Mesendoderm (in vitro differentiated cells): Measurements from ENCODE around the gene PLCL1.
A peak's percentile ranks its signal among the peaks of the same experiment; 100 is the strongest.

Experiments
- DNase-seq: peaks from one replicate; pipeline ENCODE4 v3.0.0; 2013
- H2AK5ac ChIP-seq: 2 replicates; pipeline ENCODE4 v1.6.1; 2013; ENCODE audit warnings: low read length, inconsistent platforms
- H2BK120ac ChIP-seq: 2 replicates; pipeline ENCODE4 v1.6.1; 2013; ENCODE audit warnings: low read depth, mild to moderate bottlenecking, low read length, moderate library complexity, mixed read lengths
- H2BK15ac ChIP-seq: replicated peaks from 2 replicates; pipeline ENCODE4 v1.6.1; 2013; ENCODE audit warnings: low read depth, mild to moderate bottlenecking, moderate library complexity
- H2BK5ac ChIP-seq: 2 replicates; pipeline ENCODE4 v1.6.1; 2013; ENCODE audit warnings: low read length, inconsistent platforms
- H3K18ac ChIP-seq: 2 replicates; pipeline ENCODE4 v1.6.1; 2013; ENCODE audit warnings: mild to moderate bottlenecking, low read length, mixed read lengths
- H3K23ac ChIP-seq: one replicate; pipeline ENCODE4 v1.6.1; 2013; ENCODE audit warnings: low read length
- H3K27ac ChIP-seq: 2 replicates; pipeline ENCODE4 v1.5.1; 2013; ENCODE audit warnings: low read depth, mild to moderate bottlenecking, inconsistent platforms, low read length, moderate library complexity
- H3K27me3 ChIP-seq: 2 replicates; pipeline ENCODE4 v1.6.1; 2013; ENCODE audit warnings: low read length, control low read depth, mild to moderate bottlenecking, inconsistent platforms; ENCODE audit not compliant: insufficient read depth, poor library complexity
- H3K36me3 ChIP-seq: 2 replicates; pipeline ENCODE4 v1.6.1; 2013; ENCODE audit warnings: low read length, inconsistent platforms; ENCODE audit not compliant: control insufficient read depth, insufficient read depth
- H3K4ac ChIP-seq: one replicate; pipeline ENCODE4 v1.6.1; 2013; ENCODE audit warnings: low read depth, mild to moderate bottlenecking, low read length, moderate library complexity
- H3K4me1 ChIP-seq: 2 replicates; pipeline ENCODE4 v1.6.1; 2013; ENCODE audit warnings: low read depth, low read length, inconsistent platforms; ENCODE audit not compliant: control insufficient read depth
- H3K4me2 ChIP-seq: 2 replicates; pipeline ENCODE4 v1.6.1; 2013; ENCODE audit warnings: low read length
- H3K4me3 ChIP-seq: 2 replicates; pipeline ENCODE4 v1.5.1; 2013; ENCODE audit warnings: mild to moderate bottlenecking, low read length
- H3K56ac ChIP-seq: one replicate; pipeline ENCODE4 v1.6.1; 2013; ENCODE audit warnings: low read length
- H3K79me1 ChIP-seq: 2 replicates; pipeline ENCODE4 v1.6.1; 2013; ENCODE audit warnings: low read length, inconsistent platforms
- H3K79me2 ChIP-seq: 2 replicates; pipeline ENCODE4 v1.6.1; 2013; ENCODE audit warnings: mild to moderate bottlenecking, low read length; ENCODE audit not compliant: control insufficient read depth, insufficient read depth
- H3K9ac ChIP-seq: 2 replicates; pipeline ENCODE4 v1.6.1; 2013; ENCODE audit warnings: low read length, inconsistent platforms
- H4K5ac ChIP-seq: one replicate; pipeline ENCODE4 v1.6.1; 2013; ENCODE audit warnings: low read length
- H4K8ac ChIP-seq: one replicate; pipeline ENCODE4 v1.6.1; 2013; ENCODE audit warnings: low read depth, mild to moderate bottlenecking, control low read depth, low read length, moderate library complexity
- WGBS: extraction: QIAGEN DNeasy Blood & Tissue Kit; methylation state at CpG from one replicate; pipeline ENCODE4 v1.1.7; 2013; ENCODE audit warnings: low lambda C conversion rate, missing lambda C conversion rate; ENCODE audit not compliant: insufficient coverage; ENCODE audit errors: extremely low coverage; 5-methylcytosine and 5-hydroxymethylcytosine counted together

PLCL1 gene

DNA sequence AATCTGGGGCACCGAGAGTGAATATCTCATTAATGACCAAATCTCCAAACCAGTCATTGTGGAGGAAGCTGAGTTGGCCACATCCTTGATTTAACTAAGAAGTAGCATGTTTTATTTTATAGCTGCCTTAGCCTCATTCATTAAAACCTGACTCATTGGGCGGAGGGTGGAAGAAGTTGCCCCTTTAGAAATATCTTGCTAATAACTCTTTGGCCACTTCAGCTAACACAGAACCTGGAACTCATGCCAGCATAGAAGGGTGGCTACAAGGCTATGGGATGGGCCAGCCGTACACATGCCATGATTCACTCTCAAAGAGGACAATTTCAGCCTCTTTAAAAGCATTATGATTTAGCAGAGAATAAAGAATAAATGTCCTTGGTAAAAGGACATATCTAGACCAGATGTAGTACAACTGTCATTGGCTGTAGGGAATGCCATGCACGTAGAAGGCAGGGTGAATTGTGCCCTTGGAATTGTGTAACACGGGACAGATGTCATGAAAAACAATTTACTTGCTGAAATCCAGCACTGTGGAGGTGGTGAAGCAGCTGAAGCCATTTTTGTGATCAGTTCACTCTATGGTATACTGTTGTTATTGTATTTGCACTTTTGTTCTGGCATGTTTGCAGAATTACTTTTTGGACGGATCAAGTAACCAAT, 330.0 kb downstream of the PLCL1 start:
- Histone ChIP-seq H3K4me3 (no peak overlapping the region), H3K27me3 (no peaks in the 10 kb centered on the region), H3K23ac (no peak overlapping the region), H3K4me1 (peaks cover 5% of the 10 kb centered on the region), H4K8ac (no peak overlapping the region), H3K79me1 (no peaks in the 10 kb centered on the region), H3K9ac (no peak overlapping the region), H3K36me3 (no peaks in the 10 kb centered on the region), H2BK5ac (no peak overlapping the region), H4K5ac (no peak overlapping the region), H3K4ac (no peak overlapping the region), H3K56ac (no peak overlapping the region), H3K4me2 (no peak overlapping the region), H3K18ac (peak overlapping the region; percentile 18), H3K79me2 (no peaks in the 10 kb centered on the region), H2BK120ac (no peak overlapping the region), H2BK15ac (no peak overlapping the region), H2AK5ac (no peak overlapping the region), H3K27ac (no peak overlapping the region)
- WGBS: no CpG with 5 or more reads among the region's 6 CpGs
- DNase-seq: no peak

DNA sequence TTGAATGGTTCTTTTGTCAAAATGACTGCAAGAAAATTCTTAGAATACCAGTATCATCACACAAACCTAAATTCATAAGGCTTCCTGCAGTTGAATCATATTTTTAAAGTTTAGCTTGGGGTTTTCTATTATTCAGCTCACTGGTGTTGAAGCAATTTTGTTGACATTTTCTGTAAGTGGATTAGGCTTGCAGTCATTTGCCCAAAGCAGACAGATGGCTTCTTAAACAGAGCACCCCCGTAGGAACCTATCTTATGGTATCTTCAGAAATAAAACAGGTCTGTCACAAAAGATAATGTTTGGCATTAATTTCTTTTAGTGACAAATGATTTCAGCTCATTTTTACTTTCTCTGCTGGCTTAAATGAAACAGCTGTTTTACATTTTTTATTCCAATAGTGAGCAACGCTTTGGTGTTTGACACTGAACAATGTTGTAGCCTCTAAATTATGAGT, 331.1 kb downstream of the PLCL1 start:
- H3K36me3 ChIP-seq: no peaks in the 10 kb centered on the region
- H3K4ac ChIP-seq: no peak overlapping the region
- no peak overlapping the region for H3K4me3 ChIP-seq
- no peak overlapping the region for H2BK15ac ChIP-seq
- H3K56ac ChIP-seq: no peak overlapping the region
- H3K4me1 ChIP-seq: peaks cover 5% of the 10 kb centered on the region
- no peak overlapping the region for H3K18ac ChIP-seq
- no peak overlapping the region for H4K8ac ChIP-seq
- H3K27me3 ChIP-seq: no peaks in the 10 kb centered on the region
- H4K5ac ChIP-seq: no peak overlapping the region
- no peak overlapping the region for H2AK5ac ChIP-seq
- H3K79me1 ChIP-seq: no peaks in the 10 kb centered on the region
- H3K27ac ChIP-seq: no peak overlapping the region
- H2BK5ac ChIP-seq: no peak overlapping the region
- no CpG with 5 or more reads among the region's 2 CpGs for WGBS
- H3K9ac ChIP-seq: no peak overlapping the region
- H3K4me2 ChIP-seq: no peak overlapping the region
- no peaks in the 10 kb centered on the region for H3K79me2 ChIP-seq
- H2BK120ac ChIP-seq: no peak overlapping the region
- peak; percentile 44 for DNase-seq
- no peak overlapping the region for H3K23ac ChIP-seq

DNA sequence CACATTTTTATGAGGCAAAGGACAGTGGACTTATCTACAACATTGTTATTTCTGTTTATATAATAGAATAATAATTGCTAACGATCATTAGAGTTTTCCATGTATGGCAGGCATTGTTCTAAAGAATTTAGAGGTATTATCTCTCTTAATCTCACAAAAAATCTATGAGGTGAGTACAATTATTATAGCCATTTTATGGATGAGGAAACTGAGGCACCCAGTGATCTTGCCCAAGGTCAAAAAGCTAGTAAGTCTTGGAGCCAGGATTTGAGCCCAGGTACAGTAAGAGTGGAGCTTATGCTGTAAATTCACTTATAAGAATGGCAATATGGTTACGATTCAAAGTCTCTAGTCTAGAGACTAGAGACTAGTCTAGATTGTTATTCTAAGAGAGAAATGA, 331.7 kb downstream of the PLCL1 start:
- Histone ChIP-seq H3K27me3 (no peaks in the 10 kb centered on the region), H3K4me3 (no peak overlapping the region), H3K18ac (no peak overlapping the region), H3K79me1 (no peaks in the 10 kb centered on the region), H2BK5ac (no peak overlapping the region), H3K27ac (no peak overlapping the region), H3K23ac (no peak overlapping the region), H3K4me1 (peaks cover under 1% of the 10 kb centered on the region), H3K4me2 (no peak overlapping the region), H2BK120ac (no peak overlapping the region), H3K79me2 (no peaks in the 10 kb centered on the region), H2BK15ac (no peak overlapping the region), H3K56ac (no peak overlapping the region), H4K8ac (no peak overlapping the region), H4K5ac (no peak overlapping the region), H2AK5ac (no peak overlapping the region), H3K9ac (no peak overlapping the region), H3K36me3 (no peaks in the 10 kb centered on the region), H3K4ac (no peak overlapping the region)
- DNase-seq: no peak
- no CpG with 5 or more reads among the region's 2 CpGs for WGBS

DNA sequence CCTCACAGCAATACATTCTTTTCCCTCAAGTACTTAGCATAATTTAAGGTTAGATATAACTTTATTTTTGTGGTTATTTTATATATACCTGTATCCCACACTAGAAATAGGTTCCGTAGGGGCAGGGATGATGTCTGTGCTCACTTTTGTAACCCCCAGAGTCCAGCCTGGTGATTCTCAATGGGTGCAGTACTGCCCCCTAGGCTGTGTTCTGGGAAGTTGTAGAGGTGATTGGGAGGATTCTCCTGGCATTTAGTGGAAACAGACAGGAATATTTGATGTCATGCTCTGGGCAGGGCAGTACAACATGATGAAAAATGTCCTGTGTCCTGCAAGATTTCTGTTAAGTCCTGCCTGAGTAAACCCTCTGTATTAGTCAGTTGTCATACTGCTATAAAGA, 333.3 kb downstream of the PLCL1 start:
- H3K4me3 ChIP-seq: no peak overlapping the region
- H3K9ac ChIP-seq: no peak overlapping the region
- no peaks in the 10 kb centered on the region for H3K36me3 ChIP-seq
- H3K27me3 ChIP-seq: no peaks in the 10 kb centered on the region
- no peak overlapping the region for H4K8ac ChIP-seq
- H3K79me2 ChIP-seq: no peaks in the 10 kb centered on the region
- no peak overlapping the region for H2BK5ac ChIP-seq
- peak; percentile 42 for DNase-seq
- no peak overlapping the region for H3K18ac ChIP-seq
- no peak overlapping the region for H2AK5ac ChIP-seq
- H4K5ac ChIP-seq: no peak overlapping the region
- WGBS: no CpG with 5 or more reads among the region's 1 CpG
- no peak overlapping the region for H3K27ac ChIP-seq
- H3K4me2 ChIP-seq: no peak overlapping the region
- H3K23ac ChIP-seq: no peak overlapping the region
- no peak overlapping the region for H3K4ac ChIP-seq
- H2BK120ac ChIP-seq: no peak overlapping the region
- H3K79me1 ChIP-seq: no peaks in the 10 kb centered on the region
- H2BK15ac ChIP-seq: no peak overlapping the region
- H3K4me1 ChIP-seq: no peaks in the 10 kb centered on the region
- no peak overlapping the region for H3K56ac ChIP-seq

DNA sequence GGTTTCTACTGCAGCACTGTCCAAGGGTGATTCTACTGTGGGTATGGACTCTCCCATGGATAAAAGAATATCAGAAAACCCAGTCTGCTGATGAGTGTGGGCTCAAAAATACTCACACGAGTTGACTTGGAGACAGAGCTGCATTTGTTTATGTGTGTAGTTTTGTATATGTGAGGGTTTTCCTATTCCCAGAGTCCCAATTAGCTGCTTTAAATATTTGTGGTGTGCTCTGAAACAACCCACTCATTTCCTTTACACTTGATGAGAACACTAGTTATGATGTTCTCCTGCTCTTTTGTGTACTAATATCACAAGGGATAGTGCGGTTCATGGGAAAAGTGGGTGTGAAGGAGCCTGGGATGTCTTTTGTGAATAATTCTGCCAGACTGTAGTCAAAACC, 337.3 kb downstream of the PLCL1 start:
- no peak overlapping the region for H2AK5ac ChIP-seq
- H3K9ac ChIP-seq: no peak overlapping the region
- no peaks in the 10 kb centered on the region for H3K27me3 ChIP-seq
- H2BK5ac ChIP-seq: no peak overlapping the region
- no peaks in the 10 kb centered on the region for H3K4me1 ChIP-seq
- no CpG with 5 or more reads among the region's 2 CpGs for WGBS
- H3K56ac ChIP-seq: no peak overlapping the region
- H3K23ac ChIP-seq: no peak overlapping the region
- H3K27ac ChIP-seq: no peak overlapping the region
- no peak overlapping the region for H3K4ac ChIP-seq
- no peaks in the 10 kb centered on the region for H3K79me1 ChIP-seq
- no peak for DNase-seq
- no peaks in the 10 kb centered on the region for H3K36me3 ChIP-seq
- no peak overlapping the region for H2BK120ac ChIP-seq
- H4K5ac ChIP-seq: no peak overlapping the region
- H3K79me2 ChIP-seq: no peaks in the 10 kb centered on the region
- H3K4me2 ChIP-seq: no peak overlapping the region
- H4K8ac ChIP-seq: no peak overlapping the region
- H3K4me3 ChIP-seq: no peak overlapping the region
- H3K18ac ChIP-seq: no peak overlapping the region
- no peak overlapping the region for H2BK15ac ChIP-seq

DNA sequence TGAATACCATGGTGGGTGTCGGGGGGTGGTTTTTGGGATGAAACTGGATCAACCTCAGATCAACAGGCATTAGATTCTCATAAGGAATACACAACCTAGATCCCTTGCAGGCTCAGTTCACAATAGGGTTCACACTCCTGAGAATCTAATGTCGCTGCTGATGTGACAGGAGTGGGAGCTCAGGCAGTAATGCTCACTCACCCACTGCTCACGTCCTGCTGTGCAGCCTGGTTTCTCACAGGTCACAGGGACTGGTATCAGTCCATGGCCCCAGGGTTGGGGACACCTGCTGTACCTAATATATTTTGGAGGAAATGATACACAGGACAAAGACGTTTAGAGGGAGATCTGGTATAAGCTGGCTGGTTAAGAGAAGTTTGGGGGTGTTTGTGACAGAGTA, 338.8 kb downstream of the PLCL1 start:
- Histone ChIP-seq H3K79me2 (no peaks in the 10 kb centered on the region), H3K36me3 (no peaks in the 10 kb centered on the region), H3K18ac (no peak overlapping the region), H3K79me1 (no peaks in the 10 kb centered on the region), H3K4ac (no peak overlapping the region), H3K27ac (no peak overlapping the region), H3K23ac (no peak overlapping the region), H3K9ac (no peak overlapping the region), H2AK5ac (no peak overlapping the region), H2BK120ac (no peak overlapping the region), H3K56ac (no peak overlapping the region), H2BK15ac (no peak overlapping the region), H3K27me3 (no peaks in the 10 kb centered on the region), H3K4me3 (no peak overlapping the region), H4K8ac (no peak overlapping the region), H2BK5ac (no peak overlapping the region), H3K4me2 (no peak overlapping the region), H4K5ac (no peak overlapping the region), H3K4me1 (no peaks in the 10 kb centered on the region)
- no peak for DNase-seq
- WGBS: no CpG with 5 or more reads among the region's 4 CpGs
